Stimulated activated CD8-positive, alpha-beta memory T cell treated with anti-CD3 and anti-CD28 coated beads, Interleukin-15, amount 100 ng/mL, for 1 hour (primary cell): ENCODE results near the gene TMA16.

Experiments used
- DNase-seq: peaks from one replicate; pipeline ENCODE4 v3.0.0-alpha.2; 2020; ENCODE audit warnings: low read depth

Gene TMA16

DNA sequence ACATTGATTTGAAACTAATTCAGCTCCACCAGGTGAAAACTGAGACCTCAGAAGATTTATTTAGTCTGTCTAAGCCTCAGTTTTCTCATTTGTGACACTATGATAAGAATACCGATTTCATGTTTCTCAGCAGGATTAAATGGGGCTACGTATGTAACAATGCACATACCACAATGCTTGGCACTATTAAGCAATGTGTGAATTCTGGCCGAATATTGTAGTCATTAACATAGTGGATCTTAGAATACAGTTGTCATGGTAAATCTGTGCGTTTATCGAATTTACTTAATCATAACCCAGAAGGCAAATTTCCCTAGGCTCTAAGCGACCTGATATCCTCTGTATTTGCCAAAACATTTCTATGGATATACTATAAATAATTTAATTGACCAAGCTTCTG lies 69.1 kb downstream of the TMA16 start:
- DNase-seq = no peak

DNA sequence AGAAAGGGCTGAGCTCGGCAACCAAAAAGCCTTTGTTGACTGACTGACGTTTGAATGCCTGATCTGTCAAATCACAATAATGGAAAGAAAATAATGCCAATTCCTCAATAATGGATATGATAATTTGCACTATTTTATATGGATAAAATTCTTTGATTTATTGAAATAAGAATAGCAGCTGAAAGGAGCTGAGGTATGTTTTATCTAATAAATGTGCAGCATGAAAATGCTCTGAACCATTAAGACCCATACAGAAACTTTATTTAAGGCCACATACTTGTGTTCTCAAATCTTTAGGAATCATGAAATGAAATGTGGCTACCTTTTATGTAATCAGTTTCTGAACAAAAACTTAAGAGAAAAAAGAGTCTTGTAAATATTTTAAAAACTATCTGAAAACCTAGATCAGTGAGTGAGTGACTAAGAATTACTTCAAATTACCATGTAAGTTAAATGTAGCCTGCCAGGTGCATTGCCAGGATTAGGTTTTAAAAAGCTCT lies 69.8 kb downstream of the TMA16 start:
- DNase-seq = no peak

DNA sequence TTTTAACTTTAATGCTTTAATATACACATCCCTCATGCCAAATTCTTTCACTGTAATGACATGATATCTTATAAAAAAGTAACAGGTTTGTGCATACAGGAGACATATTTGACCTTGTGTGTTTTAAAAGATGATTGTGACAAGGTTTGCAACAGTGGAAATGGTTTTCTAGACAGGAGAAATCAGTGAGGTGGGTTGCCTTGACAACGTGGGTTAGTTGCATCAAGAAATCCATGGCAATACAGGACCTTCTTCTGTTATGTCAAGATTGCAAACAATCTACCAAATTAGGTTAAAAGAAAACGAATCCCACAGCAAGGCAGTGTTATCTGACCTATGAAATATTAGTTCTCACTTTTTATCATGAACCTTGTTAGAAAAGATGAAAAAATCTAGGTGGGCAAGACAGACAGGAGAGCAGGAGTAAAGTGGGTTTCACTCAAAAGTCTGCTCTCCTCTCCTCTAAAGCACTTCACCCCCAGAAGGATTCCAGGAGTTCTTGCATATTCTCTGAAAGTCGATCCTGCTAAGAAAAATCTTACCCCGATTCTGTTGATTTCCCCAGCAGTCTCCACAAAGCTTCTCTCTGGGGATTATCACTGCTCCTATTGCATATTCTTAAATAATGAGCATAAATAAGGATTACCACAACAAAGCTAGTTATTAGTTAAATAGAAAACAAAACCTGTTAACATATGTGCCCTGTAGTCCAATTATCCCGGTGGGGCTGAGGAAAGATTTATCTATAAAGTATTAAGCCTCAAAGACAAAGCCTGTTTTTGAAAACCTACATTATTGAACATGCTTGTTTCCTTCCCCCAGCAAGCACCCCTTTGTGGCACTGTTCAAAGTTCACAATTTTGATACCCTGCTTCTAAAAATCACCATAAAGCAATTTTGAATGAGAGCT lies 71.0 kb downstream of the TMA16 start:
- no peak for DNase-seq

DNA sequence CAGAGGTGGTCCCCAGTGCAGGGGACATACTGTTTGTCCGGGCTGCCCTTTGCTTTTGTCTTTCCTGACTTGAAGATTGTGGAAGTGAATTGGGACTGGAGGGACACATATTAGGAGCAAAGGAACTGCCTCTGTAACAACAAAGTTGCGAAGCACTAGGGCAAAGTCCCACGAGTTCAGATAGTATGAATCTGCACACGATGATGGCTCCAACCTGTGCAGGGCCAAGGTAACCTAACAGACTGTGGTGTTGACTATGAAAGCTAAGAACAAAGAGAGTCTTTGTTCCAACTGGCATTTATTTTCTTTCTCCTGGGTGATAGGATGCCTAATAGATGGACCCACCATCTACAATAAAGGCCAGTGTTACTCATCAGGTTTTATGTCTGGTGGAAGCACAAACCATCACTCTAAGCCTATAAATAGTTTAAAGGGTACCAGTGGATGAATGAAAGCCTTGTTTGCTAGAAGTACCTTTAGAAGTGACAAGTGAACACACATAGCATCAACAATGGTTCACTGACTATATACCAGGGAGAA lies 71.8 kb downstream of the TMA16 start:
- DNase-seq = no peak

DNA sequence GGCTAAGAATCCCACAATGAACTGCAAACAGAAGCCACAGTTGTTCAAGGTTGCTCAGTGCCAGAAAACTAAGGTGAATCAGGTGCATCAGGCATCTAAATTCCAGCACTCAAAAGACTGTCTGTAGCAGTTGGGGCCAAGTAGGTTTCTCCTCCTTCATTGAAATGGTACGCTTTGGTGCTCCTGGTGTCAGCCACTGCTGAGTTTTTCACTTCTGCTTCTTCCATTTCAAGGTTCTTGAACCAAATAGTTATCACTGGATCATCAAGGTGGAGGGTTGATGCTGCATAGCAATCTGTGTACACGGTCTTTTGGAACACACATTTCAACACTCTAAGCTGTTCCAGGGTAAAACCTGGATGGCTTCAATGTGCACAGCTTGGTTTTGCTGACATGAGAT lies 74.4 kb downstream of the TMA16 start:
- no peak for DNase-seq
